Upper lobe of left lung (tissue), 4 donors: ENCODE data around the gene LRRC19.

Experiments
- CTCF ChIP-seq, 6 experiments: fragments of 450-650 bp in 4 of 6; fragments of 200-600 bp in 2 of 6; sonication (generic) in 2 of 6; IDR thresholded peaks; one replicate each; pipeline ENCODE4 v1.5.1; 2016 to 2019; ENCODE audit warnings: antibody characterized with exemption in 6 of 6
- EP300 ChIP-seq, 4 donors: sonication (generic); formaldehyde crosslinking; IDR thresholded peaks; one replicate each; pipeline ENCODE4 v1.5.1; 2017; ENCODE audit warnings: antibody characterized with exemption in 4 of 4, control low read depth in 2 of 4
- POLR2A ChIP-seq, 4 donors: fragments of 450-650 bp; IDR thresholded peaks; one replicate each; pipeline ENCODE4 v1.5.1; 2016 to 2017; ENCODE audit warnings: antibody characterized with exemption in 4 of 4, mild to moderate bottlenecking in 2 of 4
- POLR2AphosphoS5 ChIP-seq, 2 donors: sonication (generic); formaldehyde crosslinking; IDR thresholded peaks; one replicate each; pipeline ENCODE4 v1.5.1; 2017; ENCODE audit warnings: antibody characterized with exemption in 2 of 2

GRCh38 chr9:26951794-26952193, 53.7 kb downstream of the LRRC19 start:
- TF ChIP-seq CTCF (IDR thresholded peaks at IDR 0.05) (no peak), EP300 (IDR thresholded peaks at IDR 0.05) (no peak), POLR2A (IDR thresholded peaks at IDR 0.05) (no peak), POLR2AphosphoS5 (IDR thresholded peaks at IDR 0.05) (no peak)
